Measurements from ENCODE around the gene SETD5. TPM values are rescaled to one million over a fixed set of nuclear protein-coding genes. Genes with fewer than 3 reads are reported as not detected.

Gene SETD5
- total and polyA plus RNA-seq, 2 of the 4 experiments (the other 2 are of a cell fraction): 42.7 to 62.9 TPM

GRCh38 chr3:9362731-9363530, 34.5 kb upstream of the SETD5 start, which contains the start of gene THUMPD3:
TSS of gene THUMPD3 (plus strand) at chr3:9363054. CDS start at chr3:9365069, 2,015 bp downstream.
- H3K79me1 ChIP-seq (ENCODE audit: low read depth in 1 of 2, low read length in 2 of 2): peaks cover 24 to 37% of the 10 kb centered on the region in 2 experiments
- in situ Hi-C loops (cut with MboI; ENCODE audit: low sequenced_read_pairs) (loop anchor here (25.0 kb wide), 1 partner anchor 299 kb away; no protein-coding TSS in a partner anchor), intact Hi-C loops (cut with micrococcal nuclease) (no loop called here), dilution Hi-C loops (cut with HindIII; ENCODE audit: low sequenced_read_pairs, unreplicated experiment) (no loop called here)
- H3K9me3 ChIP-seq (ENCODE audit: control insufficient read depth, insufficient read depth, low read length): no peaks in the 10 kb centered on the region
- peak within 1 kb of the TSS; percentile 92 for H2AFZ ChIP-seq (replicated peaks; ENCODE audit: low read length, poor library complexity)
- peak within 1 kb of the TSS; percentile 71 for H2BK120ac ChIP-seq (ENCODE audit: low read depth, low read length)
- H2AK9ac ChIP-seq (replicated peaks; ENCODE audit: low read depth, low read length, poor library complexity): peak within 1 kb of the TSS; percentile 84
- H3K56ac ChIP-seq (ENCODE audit: extremely low read depth, insufficient read depth, low read length): peak within 1 kb of the TSS; percentile 81
- peak within 1 kb of the TSS; percentile 98 for H3K14ac ChIP-seq (replicated peaks; ENCODE audit: low read depth, low read length)
- H4K5ac ChIP-seq (ENCODE audit: low read depth, low read length): peak within 1 kb of the TSS; percentile 97
- peaks cover 3% of the 10 kb centered on the region for H3K4me1 ChIP-seq (ENCODE audit: control insufficient read depth, insufficient read depth, low read length)
- no peaks in the 10 kb centered on the region for H3K27me3 ChIP-seq (ENCODE audit: control insufficient read depth, insufficient read depth, low read length)
- peak within 1 kb of the TSS; percentile 96 for H3K4ac ChIP-seq (ENCODE audit: low read depth, low read length)
- H4K20me1 ChIP-seq (ENCODE audit: insufficient read depth, low read length): no peaks in the 10 kb centered on the region
- 1% methylated on average over 16 of the region's 46 CpGs; no CpG with 5 or more reads in 1 of the 2 experiments for WGBS, 2 experiments (ENCODE audit: extremely low coverage in 2 of 2, insufficient read length in 1 of 2)
- peak within 1 kb of the TSS; percentile 90 for H3K23ac ChIP-seq (ENCODE audit: low read depth, low read length)
- H3K4me2 ChIP-seq (ENCODE audit: low read depth, low read length): peak within 1 kb of the TSS; percentile 93
- peaks cover 12% of the 10 kb centered on the region for H3K36me3 ChIP-seq (ENCODE audit: control insufficient read depth, insufficient read depth, low read length)
- peak within 1 kb of the TSS; percentile 95 for H4K91ac ChIP-seq (ENCODE audit: insufficient read depth, low read depth, low read length)
- H3K4me3 ChIP-seq (ENCODE audit: insufficient read depth, low read depth, low read length): peak within 1 kb of the TSS; percentile 67
- CTCF ChIA-PET: interaction anchor here (0.5 to 2.6 kb wide), 2 partner anchors 10 to 914 kb away, joined by 3 to 15 read pairs; no protein-coding TSS in a partner anchor
- BruUV-seq (replicated peaks): TSS peak; percentile 70
- H3K9me1 ChIP-seq (ENCODE audit: insufficient read depth, low read length): peaks cover 5% of the 10 kb centered on the region; the same call in 1 of the 2 replicates
- DNase-seq (peak; percentile 85), ATAC-seq (ENCODE audit: low read depth) (peak; percentile 94)
- no peak within 1 kb of the TSS for H2BK20ac ChIP-seq (ENCODE audit: low read depth, low read length)
- peak within 1 kb of the TSS; percentile 83 for H3K27ac ChIP-seq (ENCODE audit: insufficient read depth, low read length)
- H3K9ac ChIP-seq (ENCODE audit: low read depth, low read length): peak within 1 kb of the TSS; percentile 89
- H2AK5ac ChIP-seq (ENCODE audit: low read depth, low read length): peak within 1 kb of the TSS; percentile 66
- peak within 1 kb of the TSS; percentile 84 for H3K18ac ChIP-seq (ENCODE audit: low read depth, low read length)
- no peak for TF ChIP-seq RAD21 (IDR thresholded peaks at IDR 0.05; ENCODE audit: low read length)
- peak; percentile 80 for TF ChIP-seq BHLHE40 (IDR thresholded peaks at IDR 0.05; ENCODE audit: low read depth, low read length)
- no peak for TF ChIP-seq CEBPB (IDR thresholded peaks at IDR 0.05; ENCODE audit: low read depth, low read length)
- peak; percentile 54; the same call in 1 of the 2 replicates for TF ChIP-seq MXI1 (IDR thresholded peaks at IDR 0.05; ENCODE audit: borderline replicate concordance, low read depth, low read length)
- TF ChIP-seq POLR2A (IDR thresholded peaks at IDR 0.05; ENCODE audit: low read depth, low read length): peak; percentile 91
- TF ChIP-seq SMC3 (IDR thresholded peaks at IDR 0.05; ENCODE audit: low read depth, low read length): no peak
- no peak; the same call in 1 of the 2 replicates for TF ChIP-seq ELK1 (IDR thresholded peaks at IDR 0.05; ENCODE audit: borderline replicate concordance, low read depth, low read length)
- TF ChIP-seq, protein P1, sequence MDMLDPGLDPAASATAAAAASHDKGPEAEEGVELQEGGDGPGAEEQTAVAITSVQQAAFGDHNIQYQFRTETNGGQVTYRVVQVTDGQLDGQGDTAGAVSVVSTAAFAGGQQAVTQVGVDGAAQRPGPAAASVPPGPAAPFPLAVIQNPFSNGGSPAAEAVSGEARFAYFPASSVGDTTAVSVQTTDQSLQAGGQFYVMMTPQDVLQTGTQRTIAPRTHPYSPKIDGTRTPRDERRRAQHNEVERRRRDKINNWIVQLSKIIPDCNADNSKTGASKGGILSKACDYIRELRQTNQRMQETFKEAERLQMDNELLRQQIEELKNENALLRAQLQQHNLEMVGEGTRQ (IDR thresholded peaks at IDR 0.05; ENCODE audit: low read depth, low read length): peak; percentile 59
- peak; percentile 47; the same call in 1 of the 2 replicates for TF ChIP-seq NFE2L2 (IDR thresholded peaks at IDR 0.05; ENCODE audit: low read depth, low read length)
- TF ChIP-seq MAZ (IDR thresholded peaks at IDR 0.05; ENCODE audit: borderline replicate concordance, low read depth, low read length): peak; percentile 97
- no peak for TF ChIP-seq RCOR1 (IDR thresholded peaks at IDR 0.05; ENCODE audit: insufficient replicate concordance, low read length)
- peak; percentile 80 for TF ChIP-seq MAFK (IDR thresholded peaks at IDR 0.05; ENCODE audit: low read depth, low read length)
- H4K8ac ChIP-seq (ENCODE audit: low read depth in 2 of 2, low read length in 2 of 2): peak within 1 kb of the TSS; percentile 93 to 100
- POLR2A ChIA-PET (ENCODE audit: unreplicated experiment): interaction anchor here (0.5 to 1.1 kb wide), 2 partner anchors 23 to 30 kb away, joined by 3 to 4 read pairs; no protein-coding TSS in a partner anchor
- H2BK5ac ChIP-seq (ENCODE audit: low read depth, low read length, poor library complexity, severe bottlenecking): peak within 1 kb of the TSS; percentile 81
- H2BK15ac ChIP-seq (ENCODE audit: low read depth, low read length): peak within 1 kb of the TSS; percentile 4; the same call in 1 of the 3 replicates

Measured in IMR-90 (cell line).